ENCODE results near the gene NHS. TPM values are rescaled to one million over a fixed set of nuclear protein-coding genes. Genes with fewer than 3 reads are reported as not detected.

Gene NHS
- total RNA-seq, 4 donors from 2014 or later = 13.2 to 39.0 (median 31.5) TPM

DNA sequence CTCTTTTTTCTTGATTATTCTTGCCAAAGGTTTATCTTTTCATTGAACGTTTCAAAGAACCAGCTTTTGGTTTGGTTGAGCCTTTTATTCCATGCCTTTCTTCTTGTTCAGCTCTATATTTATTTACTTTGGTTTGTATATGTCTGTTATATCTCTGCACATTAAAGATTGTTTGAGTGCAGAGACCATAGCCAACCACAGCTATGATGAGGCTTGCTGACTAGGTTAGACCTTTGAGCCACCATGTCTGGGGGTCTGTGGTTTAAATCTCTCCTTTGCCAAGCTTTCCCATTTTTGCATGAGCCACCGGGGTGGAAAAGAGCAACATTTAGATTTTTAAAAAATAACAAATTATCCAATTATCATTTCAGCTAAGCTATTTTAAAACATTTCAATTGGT is 96.1 kb downstream of the NHS start:
- no peak for DNase-seq (ENCODE audit: low spot score in 2 of 2)
- no peaks in the 10 kb centered on the region for H3K9me3 ChIP-seq
- 58 to 61% methylated on average over 2 of the region's 2 CpGs for WGBS, 2 donors
- H3K36me3 ChIP-seq = no peaks in the 10 kb centered on the region
- H3K27ac ChIP-seq = no peak overlapping the region
- no peak overlapping the region for H3K4me3 ChIP-seq
- peaks cover 0 to 15% (median 4%) of the 10 kb centered on the region in 4 donors for H3K4me1 ChIP-seq
- TF ChIP-seq, protein P1, sequence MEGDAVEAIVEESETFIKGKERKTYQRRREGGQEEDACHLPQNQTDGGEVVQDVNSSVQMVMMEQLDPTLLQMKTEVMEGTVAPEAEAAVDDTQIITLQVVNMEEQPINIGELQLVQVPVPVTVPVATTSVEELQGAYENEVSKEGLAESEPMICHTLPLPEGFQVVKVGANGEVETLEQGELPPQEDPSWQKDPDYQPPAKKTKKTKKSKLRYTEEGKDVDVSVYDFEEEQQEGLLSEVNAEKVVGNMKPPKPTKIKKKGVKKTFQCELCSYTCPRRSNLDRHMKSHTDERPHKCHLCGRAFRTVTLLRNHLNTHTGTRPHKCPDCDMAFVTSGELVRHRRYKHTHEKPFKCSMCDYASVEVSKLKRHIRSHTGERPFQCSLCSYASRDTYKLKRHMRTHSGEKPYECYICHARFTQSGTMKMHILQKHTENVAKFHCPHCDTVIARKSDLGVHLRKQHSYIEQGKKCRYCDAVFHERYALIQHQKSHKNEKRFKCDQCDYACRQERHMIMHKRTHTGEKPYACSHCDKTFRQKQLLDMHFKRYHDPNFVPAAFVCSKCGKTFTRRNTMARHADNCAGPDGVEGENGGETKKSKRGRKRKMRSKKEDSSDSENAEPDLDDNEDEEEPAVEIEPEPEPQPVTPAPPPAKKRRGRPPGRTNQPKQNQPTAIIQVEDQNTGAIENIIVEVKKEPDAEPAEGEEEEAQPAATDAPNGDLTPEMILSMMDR (IDR thresholded peaks at IDR 0.05) = no peak
- TF ChIP-seq EP300 (IDR thresholded peaks at IDR 0.05) (no peak), POLR2A (IDR thresholded peaks at IDR 0.05) (no peak)
- H3K27me3 ChIP-seq = no peaks in the 10 kb centered on the region

DNA sequence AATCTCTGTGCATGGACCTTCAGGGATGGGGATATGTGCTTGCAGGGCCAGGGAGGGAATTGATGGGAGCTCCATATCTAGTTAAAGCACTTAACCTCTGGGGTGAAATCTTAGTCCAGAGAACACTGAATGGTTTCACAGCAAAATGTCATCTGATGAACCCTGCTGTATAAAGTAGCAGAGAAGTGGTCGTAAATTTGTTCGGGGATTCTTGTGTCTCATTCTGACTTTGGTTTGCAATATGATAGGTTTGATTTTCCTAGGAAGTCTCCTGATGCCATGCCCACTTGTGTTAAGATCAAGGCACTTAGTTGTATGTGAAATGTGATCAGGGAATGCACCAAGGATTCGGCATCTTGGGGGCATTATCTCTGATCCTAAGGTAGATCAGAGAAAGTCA is 96.9 kb downstream of the NHS start:
- 70 to 74% methylated on average over 3 of the region's 3 CpGs for WGBS, 2 donors
- Histone ChIP-seq H3K4me3 (no peak overlapping the region), H3K4me1 (peaks cover 0 to 15% (median 4%) of the 10 kb centered on the region in 4 donors), H3K27ac (no peak overlapping the region), H3K36me3 (no peaks in the 10 kb centered on the region), H3K27me3 (no peaks in the 10 kb centered on the region), H3K9me3 (no peaks in the 10 kb centered on the region)
- DNase-seq (ENCODE audit: low spot score in 2 of 2) = no peak
- TF ChIP-seq POLR2A (IDR thresholded peaks at IDR 0.05) = no peak
- TF ChIP-seq, protein P1 (IDR thresholded peaks at IDR 0.05) = no peak
- TF ChIP-seq EP300 (IDR thresholded peaks at IDR 0.05) = no peak

DNA sequence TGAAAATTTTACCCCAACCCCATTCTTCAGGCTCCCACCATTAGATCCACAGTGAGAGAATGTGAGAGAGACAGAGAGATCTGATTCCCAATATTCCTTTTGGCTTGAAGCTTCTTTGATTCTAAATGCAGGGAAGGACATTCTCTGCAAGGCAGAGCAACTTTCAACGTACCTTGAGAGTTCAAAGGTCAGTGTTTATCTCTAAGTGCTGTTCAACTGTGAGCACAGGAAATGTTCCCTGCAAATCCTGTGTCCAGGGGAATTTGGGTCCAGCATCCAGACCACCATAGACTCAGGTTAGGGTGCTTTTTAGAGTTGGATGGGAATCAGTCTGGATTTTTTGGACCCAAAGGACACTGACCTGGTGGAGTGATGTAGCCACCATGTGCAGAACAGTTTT is 97.4 kb downstream of the NHS start:
- H3K36me3 ChIP-seq = no peaks in the 10 kb centered on the region
- peaks cover 0 to 15% (median 4%) of the 10 kb centered on the region in 4 donors for H3K4me1 ChIP-seq
- H3K9me3 ChIP-seq = no peaks in the 10 kb centered on the region
- no peak for DNase-seq (ENCODE audit: low spot score in 2 of 2)
- no peak overlapping the region for H3K4me3 ChIP-seq
- H3K27ac ChIP-seq = no peak overlapping the region
- WGBS, 2 donors = 20 to 56% methylated on average over 1 of the region's 1 CpG
- no peaks in the 10 kb centered on the region for H3K27me3 ChIP-seq
- TF ChIP-seq POLR2A (IDR thresholded peaks at IDR 0.05) (no peak), EP300 (IDR thresholded peaks at IDR 0.05) (no peak)
- TF ChIP-seq, protein P1 (IDR thresholded peaks at IDR 0.05) = no peak

DNA sequence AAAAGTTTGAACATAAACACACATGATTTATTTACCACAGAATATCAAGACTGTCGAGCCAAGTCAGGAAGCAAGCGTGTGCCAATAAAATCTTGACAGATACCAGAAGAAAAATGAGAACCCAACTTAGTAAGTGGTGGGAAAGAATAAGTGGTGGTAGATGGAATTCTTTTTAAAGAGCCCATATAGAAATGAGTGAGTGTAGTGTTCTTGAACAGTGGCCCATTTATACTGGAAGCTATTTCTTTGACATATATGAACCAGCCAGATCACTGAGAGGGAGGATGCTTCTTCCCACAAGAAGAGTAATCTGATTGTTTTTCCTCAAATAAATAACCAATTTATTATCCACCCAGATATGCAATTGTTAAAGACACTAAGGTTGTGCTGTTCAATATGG is 98.0 kb downstream of the NHS start:
- Histone ChIP-seq H3K4me1 (peaks cover 0 to 15% (median 4%) of the 10 kb centered on the region in 4 donors), H3K27ac (no peak overlapping the region), H3K9me3 (no peaks in the 10 kb centered on the region), H3K4me3 (no peak overlapping the region), H3K27me3 (no peaks in the 10 kb centered on the region), H3K36me3 (no peaks in the 10 kb centered on the region)
- TF ChIP-seq POLR2A (IDR thresholded peaks at IDR 0.05) (no peak), EP300 (IDR thresholded peaks at IDR 0.05) (no peak)
- TF ChIP-seq, protein P1 (IDR thresholded peaks at IDR 0.05) = no peak
- WGBS, 2 donors = 31 to 52% methylated on average over 2 of the region's 2 CpGs
- DNase-seq (ENCODE audit: low spot score in 2 of 2) = no peak

DNA sequence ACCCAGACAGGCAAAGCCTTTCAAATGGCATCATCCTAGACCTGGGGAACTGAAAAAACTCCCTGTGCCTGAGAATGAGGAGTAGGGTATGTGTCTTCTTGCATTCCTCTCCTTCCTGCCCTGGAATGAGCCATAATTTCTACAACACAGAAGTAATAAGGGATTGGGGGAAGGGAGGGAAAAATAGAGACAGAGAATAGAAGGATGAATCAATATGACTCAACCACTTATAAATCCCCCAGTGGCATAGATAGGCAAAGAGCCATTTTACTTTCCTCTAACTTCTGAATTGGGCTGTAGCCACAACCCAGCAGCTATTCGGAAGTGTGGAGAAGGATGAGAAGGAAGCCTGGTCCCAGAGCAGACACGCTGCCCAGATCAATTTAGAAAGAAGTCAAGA is 99.9 kb downstream of the NHS start:
- DNase-seq (ENCODE audit: low spot score in 2 of 2) = no peak
- Histone ChIP-seq H3K9me3 (no peaks in the 10 kb centered on the region), H3K4me1 (peaks cover 0 to 10% (median 4%) of the 10 kb centered on the region in 4 donors), H3K27ac (no peak overlapping the region), H3K27me3 (no peaks in the 10 kb centered on the region), H3K4me3 (no peak overlapping the region), H3K36me3 (no peaks in the 10 kb centered on the region)
- 17 to 64% methylated on average over 1 to 2 of the region's 2 CpGs for WGBS, 2 donors
- TF ChIP-seq EP300 (IDR thresholded peaks at IDR 0.05) (no peak), POLR2A (IDR thresholded peaks at IDR 0.05) (no peak)
- TF ChIP-seq, protein P1 (IDR thresholded peaks at IDR 0.05) = no peak
